Dedifferentiated amniotic fluid mesenchymal stem cell (primary cell): Measurements from ENCODE around the gene GHSR.

Experiments
- DNase-seq: peaks from one replicate; pipeline ENCODE4 v3.0.0-alpha.2; 2016; ENCODE audit errors: extremely low spot score

GHSR gene

DNA sequence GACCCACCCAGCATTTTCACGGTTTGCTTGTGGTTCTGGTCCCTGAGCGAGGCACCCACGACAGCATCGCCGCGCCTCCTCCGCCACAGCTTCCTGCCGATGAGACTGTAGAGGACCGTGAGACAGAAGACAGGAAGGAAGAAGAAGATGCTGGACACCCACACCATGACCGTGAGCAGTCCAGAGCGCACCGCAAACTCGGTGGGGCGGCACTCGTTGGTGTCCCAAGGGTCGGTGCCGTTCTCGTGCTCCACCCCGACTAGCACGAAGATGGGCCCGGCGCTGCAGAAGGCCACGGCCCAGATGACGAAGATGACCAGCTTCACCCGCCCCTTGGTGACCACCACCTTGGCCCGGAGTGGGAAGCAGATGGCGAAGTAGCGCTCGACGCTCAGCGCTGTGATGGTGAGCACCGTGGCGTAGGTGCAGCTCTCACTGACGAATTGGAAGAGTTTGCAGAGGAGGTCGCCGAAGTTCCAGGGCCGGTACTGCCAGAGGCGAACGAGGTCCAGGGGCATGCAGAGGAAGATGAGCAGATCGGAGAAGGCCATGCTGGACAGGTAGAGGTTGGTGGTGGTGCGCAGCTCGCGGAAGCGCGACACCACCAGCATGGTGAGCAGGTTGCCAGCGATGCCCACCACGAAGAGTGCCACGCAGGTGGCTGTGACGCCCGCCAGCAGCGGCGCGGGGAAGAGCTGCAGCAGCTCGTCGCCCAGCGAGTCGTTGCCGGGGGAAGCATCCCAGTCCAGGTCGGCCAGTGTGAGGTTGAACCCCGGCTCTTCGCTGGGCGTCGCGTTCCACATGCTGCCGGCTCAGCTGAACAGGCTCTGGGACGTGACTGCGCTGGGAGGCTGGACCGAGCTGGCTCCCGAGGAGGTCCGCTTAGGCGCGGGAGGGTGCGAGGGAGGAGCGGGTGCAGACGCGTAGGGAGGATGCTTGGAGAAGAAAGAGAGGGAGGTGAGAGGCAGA lies at the start of gene GHSR:
Gene GHSR (minus strand): TSS at position 846 of the 969 bp plus-strand sequence. CDS start 43 bp downstream, at position 803.
- DNase-seq: no peak

DNA sequence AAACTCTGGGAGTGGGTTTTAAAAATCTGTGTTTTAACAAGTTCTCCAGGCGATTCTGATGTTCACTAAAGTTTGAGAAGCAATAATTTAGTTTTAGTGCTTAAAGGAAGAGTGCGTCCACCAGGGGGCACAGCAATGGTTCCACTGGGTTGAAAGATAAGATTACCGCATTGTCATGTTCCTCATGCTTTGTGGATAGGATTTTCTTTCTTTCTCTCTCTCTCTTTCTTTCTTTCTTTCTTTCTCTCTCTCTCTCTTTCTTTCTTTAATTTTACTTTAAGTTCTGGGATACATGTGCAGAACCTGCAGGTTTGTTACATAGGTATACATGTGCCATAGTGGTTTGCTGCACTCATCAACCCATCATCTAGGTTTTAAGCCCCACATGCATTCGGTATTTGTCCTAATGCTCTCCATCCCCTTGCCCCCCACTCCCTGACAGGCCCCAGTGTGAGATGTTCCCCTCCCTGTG lies 42.0 kb upstream of the GHSR start:
- peak; percentile 57 for DNase-seq

DNA sequence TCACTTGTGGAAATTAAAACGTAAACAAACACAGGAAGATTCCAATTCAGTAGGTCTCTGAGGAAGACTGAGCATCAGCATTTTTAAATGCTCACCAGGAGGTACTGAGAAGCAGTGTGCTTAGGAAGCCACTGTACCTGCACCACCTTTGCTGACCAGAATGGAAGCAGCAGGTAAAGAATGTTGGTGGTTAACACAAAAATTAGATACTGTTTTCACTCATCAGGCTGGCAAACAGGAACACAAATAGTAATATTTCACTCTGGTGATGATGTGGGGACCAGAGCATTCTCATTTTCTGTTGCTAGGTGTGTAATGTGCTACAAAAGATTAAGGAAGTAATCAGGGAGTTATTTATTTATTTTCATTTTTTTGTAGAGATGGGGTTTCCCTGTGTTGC lies 29.9 kb upstream of the GHSR start:
- no peak for DNase-seq

GRCh38 chr3:172476347-172476746 lies 28.1 kb upstream of the GHSR start:
- no peak for DNase-seq

DNA sequence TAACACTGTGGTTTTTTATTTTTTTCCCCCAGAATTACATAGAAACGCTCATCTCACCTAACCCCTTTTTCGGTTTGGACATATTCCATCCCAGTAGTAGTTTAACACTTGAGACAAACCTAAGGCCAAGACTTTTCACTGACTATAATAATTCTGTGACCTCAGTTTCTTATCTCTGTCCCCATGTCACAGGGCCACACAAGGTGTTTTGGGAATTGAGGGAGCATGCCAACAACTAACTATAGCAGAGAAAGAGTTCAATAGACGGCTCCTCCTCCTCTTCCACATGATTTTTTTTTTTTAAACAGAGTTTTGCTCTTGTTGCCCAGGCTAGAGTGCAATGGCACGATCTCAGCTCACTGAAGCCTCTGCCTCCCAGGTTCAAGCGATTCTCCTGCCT lies 27.4 kb upstream of the GHSR start:
- no peak for DNase-seq

DNA sequence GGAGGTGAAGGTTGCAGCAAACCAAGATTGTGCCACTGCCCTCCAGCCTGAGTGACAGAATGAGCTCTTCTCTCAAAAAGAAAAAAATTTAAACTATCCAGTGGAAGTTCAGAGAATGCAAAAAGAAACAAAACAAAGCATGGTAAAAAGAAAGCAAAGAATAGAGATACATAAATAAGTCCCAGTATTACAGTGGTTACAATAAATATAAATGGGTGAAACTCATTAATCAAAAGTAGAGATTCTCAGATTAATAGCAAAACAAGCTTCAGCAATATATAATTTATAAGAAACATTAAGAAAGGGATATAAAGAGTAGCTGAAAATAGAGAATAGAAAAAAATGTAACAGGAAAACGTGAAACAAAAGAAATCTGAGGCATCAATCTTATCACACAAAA lies 23.6 kb upstream of the GHSR start:
- no peak for DNase-seq

DNA sequence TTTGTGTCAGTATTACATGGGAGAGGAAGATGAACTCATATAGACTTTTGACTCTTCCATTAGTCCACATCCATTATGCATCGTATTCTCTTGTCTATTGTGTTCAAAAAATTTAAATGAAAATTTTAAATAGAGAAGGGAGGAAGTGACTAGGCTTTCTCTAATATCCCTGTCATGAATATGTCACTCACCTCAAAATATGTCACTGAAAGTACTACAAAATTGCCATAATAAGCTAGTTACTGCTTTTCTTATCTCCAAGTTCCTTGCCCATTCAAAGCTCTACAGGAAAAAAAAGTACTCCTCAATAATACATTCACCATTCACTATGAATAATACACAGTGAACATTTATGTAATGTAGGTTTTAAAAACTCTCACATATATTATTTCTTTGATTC lies 22.3 kb upstream of the GHSR start:
- no peak for DNase-seq

DNA sequence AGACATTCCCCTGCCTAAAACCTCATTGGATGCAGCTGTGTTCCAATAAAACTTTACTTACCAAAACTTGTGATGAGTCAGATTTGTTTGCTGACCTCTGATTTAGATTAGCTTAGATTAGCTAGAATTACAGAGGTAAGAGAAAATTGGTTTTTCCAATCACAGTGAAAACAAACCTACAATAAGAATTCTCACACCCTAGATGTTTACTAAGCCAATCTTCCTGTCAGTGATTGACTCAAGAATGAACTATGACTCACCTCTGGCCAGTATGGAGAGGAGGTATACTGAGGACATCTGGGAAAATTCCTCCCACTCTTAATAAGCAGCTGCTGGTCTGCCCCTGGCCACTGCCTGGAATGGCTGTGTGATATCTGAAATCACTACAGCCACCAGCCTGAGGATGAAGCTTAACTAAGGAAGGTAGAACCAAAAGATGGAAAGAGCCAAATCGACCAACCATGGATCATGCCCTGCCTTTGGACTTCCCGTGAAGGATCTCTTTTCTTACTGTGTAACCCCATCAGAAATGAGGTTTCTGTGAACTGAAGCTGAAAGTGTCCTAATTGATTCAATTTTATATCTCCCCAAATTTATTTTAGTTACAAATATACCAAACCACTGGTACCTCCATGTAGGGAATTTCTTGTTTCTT lies 19.0 kb upstream of the GHSR start:
- DNase-seq: no peak

DNA sequence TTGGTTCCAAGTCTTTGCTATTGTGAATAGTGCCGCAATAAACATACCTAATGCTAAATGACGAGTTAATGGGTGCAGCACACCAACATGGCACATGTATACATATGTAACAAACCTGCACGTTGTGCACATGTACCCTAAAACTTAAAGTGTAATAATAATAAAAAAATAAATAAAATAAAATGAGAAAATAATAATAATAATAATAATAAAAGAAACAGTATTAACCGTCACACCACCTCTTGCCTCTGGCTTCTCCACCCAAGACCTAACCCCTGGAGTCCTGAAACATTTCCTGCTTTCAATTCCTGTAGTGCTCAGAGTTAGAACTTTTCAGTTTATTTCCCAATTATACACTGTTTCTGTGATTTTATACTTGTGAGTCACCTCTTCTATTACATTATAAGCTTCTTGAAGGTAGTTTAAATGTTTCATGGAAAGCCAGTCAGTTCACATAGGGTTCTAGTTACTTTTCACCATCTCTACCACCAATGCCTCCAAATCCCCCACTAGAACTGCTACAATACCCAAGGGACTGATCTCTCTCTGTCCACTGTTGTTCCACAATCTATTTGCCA lies 18.4 kb upstream of the GHSR start:
- no peak for DNase-seq

- DNase-seq: no peak
Observed at GRCh38 chr3:172465281-172465680, 17.0 kb upstream of the GHSR start.

DNA sequence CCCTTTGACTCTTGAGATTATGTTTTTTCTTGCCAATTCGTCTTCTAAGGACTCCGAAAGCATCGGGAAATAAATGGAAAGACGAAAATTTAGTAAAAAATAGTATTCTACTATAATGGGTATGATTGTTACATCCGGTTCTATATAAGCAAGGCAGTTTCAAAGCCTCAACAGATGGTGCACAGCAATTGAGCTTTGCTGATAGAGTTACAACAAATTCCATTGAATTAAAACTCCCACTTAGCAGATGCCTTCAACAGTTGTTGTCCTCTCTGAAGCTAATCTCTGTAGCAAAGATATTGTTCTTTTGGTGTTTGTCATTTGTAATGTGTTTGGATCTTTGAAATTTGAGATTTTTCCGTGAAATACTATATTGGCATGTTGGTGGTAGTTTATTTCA lies 16.1 kb upstream of the GHSR start:
- no peak for DNase-seq

DNA sequence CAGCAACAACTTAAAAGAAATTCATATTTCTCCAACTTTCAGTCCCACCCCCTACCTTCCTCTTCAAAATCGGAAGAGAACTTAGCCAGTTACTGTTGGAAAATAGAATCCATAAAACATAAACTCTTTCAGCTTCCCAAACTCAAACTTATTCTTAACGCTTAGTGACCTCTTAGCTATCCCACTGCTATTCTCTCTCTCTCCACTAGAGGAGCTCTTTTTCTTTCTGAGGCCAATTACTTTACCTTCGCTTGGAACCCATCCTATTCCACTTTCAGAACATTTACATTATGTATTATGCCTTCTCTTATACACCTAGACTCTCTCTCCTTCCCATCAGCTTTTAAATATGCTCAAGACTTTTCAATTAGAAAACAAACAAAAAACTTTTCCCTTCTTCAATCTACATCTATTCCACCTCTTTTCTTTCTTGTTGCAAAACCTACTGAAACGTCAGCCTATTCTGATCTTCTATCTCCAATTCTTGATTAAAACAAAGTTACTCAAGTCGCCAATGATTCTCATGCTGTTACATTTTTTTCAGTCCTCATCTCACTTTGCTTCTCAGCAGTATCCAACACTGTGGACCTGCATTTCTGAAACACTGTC lies 13.4 kb upstream of the GHSR start:
- no peak for DNase-seq

- no peak for DNase-seq
Observed at GRCh38 chr3:172456404-172456803, 8.1 kb upstream of the GHSR start.

DNA sequence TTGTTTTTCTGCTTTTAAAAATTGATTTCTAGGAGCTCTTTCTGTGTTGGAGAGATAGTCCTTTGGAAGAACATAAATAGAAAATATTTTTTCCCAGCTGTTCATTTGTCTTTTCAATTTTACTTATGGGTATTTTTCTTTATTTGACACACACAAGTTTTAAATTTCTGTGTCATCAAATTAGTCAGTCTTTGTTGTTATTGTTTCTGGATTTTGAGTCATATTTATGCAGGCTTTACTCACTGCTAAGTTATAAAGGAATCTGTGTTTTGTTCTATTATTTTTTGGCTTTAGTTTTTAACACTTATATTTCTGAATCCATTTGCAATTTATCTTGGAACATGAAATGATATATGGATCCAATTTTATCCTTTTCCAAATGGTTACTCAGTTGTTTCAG lies 5.9 kb upstream of the GHSR start:
- no peak for DNase-seq

DNA sequence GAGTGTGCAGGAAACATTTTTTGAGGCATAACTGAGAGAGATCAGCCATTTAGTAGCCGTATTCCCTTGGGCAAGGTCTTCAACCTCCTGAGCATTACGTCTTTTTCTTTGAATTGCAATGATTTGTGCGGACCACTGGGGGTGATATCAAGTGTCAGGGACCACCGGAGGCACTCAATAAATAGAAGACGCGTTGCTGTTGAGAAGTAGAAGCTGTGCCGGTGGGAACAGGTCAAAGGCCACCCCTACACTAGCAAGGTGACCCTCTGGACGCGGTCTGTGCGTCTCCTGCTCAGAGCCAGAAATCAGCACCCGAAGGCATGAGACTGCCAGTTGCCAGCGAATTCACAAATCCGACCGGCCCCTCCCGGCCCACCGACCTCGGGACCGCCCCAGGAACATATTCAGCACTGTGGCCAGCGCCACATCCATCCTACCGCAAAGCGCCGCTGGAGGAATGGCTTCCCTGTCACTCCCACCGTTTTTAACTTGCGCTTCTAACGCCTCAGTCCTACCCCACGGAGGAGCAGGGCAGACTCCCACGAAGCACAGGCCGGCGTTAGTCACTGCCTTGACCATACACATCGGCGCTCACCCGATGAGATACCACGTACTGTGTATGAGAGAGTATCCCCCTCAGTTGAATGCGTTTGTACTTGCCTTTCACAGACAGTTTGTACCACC lies 1.4 kb upstream of the GHSR start:
- DNase-seq: no peak

GRCh38 chr3:172448661-172449465 lies 607 bp upstream of the GHSR start:
- no peak for DNase-seq

GRCh38 chr3:172446198-172446597 lies 2.1 kb downstream of the GHSR start:
- no peak for DNase-seq

DNA sequence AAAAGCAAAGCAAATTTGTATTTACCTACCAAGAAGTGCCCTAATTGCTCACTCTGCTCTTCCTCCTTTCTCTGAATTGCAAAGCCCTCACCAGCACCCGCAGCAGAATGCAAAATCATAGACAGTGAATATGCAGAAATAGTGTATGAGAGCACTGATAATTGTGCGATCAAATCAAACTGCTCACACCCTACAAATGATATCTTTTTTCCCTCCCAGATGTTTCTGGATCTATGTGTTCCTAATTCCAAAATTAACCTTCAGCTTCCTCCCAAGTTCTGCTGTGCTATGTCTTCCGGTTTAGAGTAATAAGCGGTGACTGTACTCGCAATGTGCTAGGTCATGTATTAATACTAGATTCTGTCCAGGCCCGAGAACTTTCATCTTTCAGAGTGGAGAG lies 3.4 kb downstream of the GHSR start:
- no peak for DNase-seq

DNA sequence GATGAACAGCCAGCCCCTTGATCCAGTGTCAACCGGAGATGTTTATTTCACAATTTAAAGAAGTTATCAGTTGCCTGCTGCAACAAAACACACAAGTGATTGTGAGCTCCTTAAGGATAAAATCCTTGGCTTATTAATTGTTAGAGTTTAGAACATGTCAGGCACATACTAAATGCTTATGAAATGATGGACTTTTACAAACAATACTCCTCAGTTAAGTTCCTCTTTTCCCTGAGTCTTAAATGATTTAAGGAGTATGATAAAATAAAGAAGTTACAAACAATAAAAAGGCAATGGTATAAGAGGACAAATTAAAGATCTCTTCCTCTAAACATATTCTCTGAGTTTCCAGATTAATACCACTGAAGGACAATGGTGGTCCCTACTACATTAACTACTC lies 5.7 kb downstream of the GHSR start:
- no peak for DNase-seq

DNA sequence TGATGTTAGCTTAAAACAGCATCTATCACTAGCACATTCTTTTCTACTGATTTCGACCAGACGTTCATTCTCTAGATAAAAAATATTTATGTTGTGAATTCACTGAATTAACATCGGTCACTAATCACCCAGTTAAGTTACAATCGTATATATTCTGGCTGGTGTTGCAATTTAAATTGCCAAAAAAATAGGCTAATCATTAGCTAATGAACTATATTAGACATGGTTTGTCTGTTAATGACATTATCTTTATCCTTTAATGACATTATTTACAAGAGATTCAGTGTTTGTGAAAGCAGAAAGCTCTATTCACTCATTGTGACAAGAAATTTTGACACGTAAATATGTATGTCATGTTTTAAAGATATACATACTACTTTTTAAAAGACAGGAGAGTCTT lies 6.7 kb downstream of the GHSR start:
- no peak for DNase-seq

- DNase-seq: no peak
Observed at GRCh38 chr3:172438186-172438585, 10.1 kb downstream of the GHSR start.
